IMR-90 (cell line): ENCODE results near the gene CCDC61. TPM values are rescaled to one million over a fixed set of nuclear protein-coding genes. Genes with fewer than 3 reads are reported as not detected.

Source experiments
- ATAC-seq: fragments of 200-7000 bp; cut with Tn5 transposase; 2 replicates; pipeline ENCODE4 v1.9.1; 2020; ENCODE audit warnings: low read depth, mild to moderate bottlenecking, moderate library complexity
- BruUV-seq: library from RNA; stranded (reverse); fragments of 400-500 nt; replicated peaks from 2 replicates; lab custom pipeline; 2021; lab: Mats Ljungman, UMichigan
- CTCF ChIA-PET: fragments of 300-600 bp; formaldehyde crosslinking; extraction: SDS; loops from one replicate; lab custom pipeline; 2021; ENCODE audit warnings: antibody characterized with exemption; lab: Yijun Ruan, JAX
- POLR2A ChIA-PET: fragments of 300-600 bp; sonication (Branson Sonifier 250); formaldehyde crosslinking; loops from one replicate; lab custom pipeline; 2022; ENCODE audit warnings: antibody characterized with exemption; ENCODE audit not compliant: unreplicated experiment; lab: Charles Lee
- DNase-seq: peaks from one replicate; pipeline ENCODE4 v3.0.0; 2013
- H2AFZ ChIP-seq: replicated peaks from 2 replicates; pipeline ENCODE3; 2013; ENCODE audit warnings: low read length, mild to moderate bottlenecking; ENCODE audit not compliant: poor library complexity
- H2AK5ac ChIP-seq: 2 replicates; pipeline ENCODE4 v1.6.1; 2013; ENCODE audit warnings: low read depth, low read length, inconsistent platforms
- H2AK9ac ChIP-seq: replicated peaks from 2 replicates; pipeline ENCODE3; 2013; ENCODE audit warnings: mild to moderate bottlenecking, low read depth, low read length, moderate library complexity; ENCODE audit not compliant: poor library complexity
- H2BK120ac ChIP-seq: 2 replicates; pipeline ENCODE4 v1.6.1; 2013; ENCODE audit warnings: low read depth, low read length, inconsistent platforms
- H2BK15ac ChIP-seq: 3 replicates; pipeline ENCODE4 v1.6.1; 2013; ENCODE audit warnings: low read depth, low read length, inconsistent platforms
- H2BK20ac ChIP-seq: 2 replicates; pipeline ENCODE4 v1.6.1; 2013; ENCODE audit warnings: low read depth, mild to moderate bottlenecking, inconsistent platforms, low read length, moderate library complexity
- H2BK5ac ChIP-seq: 2 replicates; pipeline ENCODE4 v1.6.1; 2013; ENCODE audit warnings: mild to moderate bottlenecking, low read depth, low read length, inconsistent platforms; ENCODE audit not compliant: poor library complexity, severe bottlenecking
- H3K14ac ChIP-seq: replicated peaks from 2 replicates; pipeline ENCODE4 v1.6.1; 2013; ENCODE audit warnings: low read depth, low read length, inconsistent platforms
- H3K18ac ChIP-seq: 2 replicates; pipeline ENCODE4 v1.6.1; 2013; ENCODE audit warnings: low read depth, low read length, control low read depth
- H3K23ac ChIP-seq: 2 replicates; pipeline ENCODE4 v1.6.1; 2013; ENCODE audit warnings: low read depth, low read length, inconsistent platforms
- H3K27ac ChIP-seq: 2 replicates; pipeline ENCODE4 v1.5.1; 2013; ENCODE audit warnings: mild to moderate bottlenecking, control low read depth, low read length; ENCODE audit not compliant: insufficient read depth
- H3K27me3 ChIP-seq: 2 replicates; pipeline ENCODE4 v1.6.1; 2013; ENCODE audit warnings: low read length; ENCODE audit not compliant: control insufficient read depth, insufficient read depth
- H3K36me3 ChIP-seq: 2 replicates; pipeline ENCODE4 v1.6.1; 2013; ENCODE audit warnings: low read length, mixed read lengths; ENCODE audit not compliant: control insufficient read depth, insufficient read depth
- H3K4ac ChIP-seq: 2 replicates; pipeline ENCODE4 v1.6.1; 2013; ENCODE audit warnings: low read depth, low read length, inconsistent platforms
- H3K4me1 ChIP-seq: 2 replicates; pipeline ENCODE4 v1.6.1; 2013; ENCODE audit warnings: low read length, mixed read lengths; ENCODE audit not compliant: control insufficient read depth, insufficient read depth
- H3K4me2 ChIP-seq: 2 replicates; pipeline ENCODE4 v1.6.1; 2013; ENCODE audit warnings: low read depth, mild to moderate bottlenecking, control low read depth, low read length, moderate library complexity
- H3K4me3 ChIP-seq: 2 replicates; pipeline ENCODE4 v1.5.1; 2013; ENCODE audit warnings: low read depth, mild to moderate bottlenecking, control low read depth, low read length, moderate library complexity; ENCODE audit not compliant: insufficient read depth
- H3K56ac ChIP-seq: 2 replicates; pipeline ENCODE4 v1.6.1; 2013; ENCODE audit warnings: low read length, inconsistent platforms; ENCODE audit not compliant: insufficient read depth; ENCODE audit errors: extremely low read depth
- H3K79me1 ChIP-seq, 2 experiments: 2 replicates each; pipeline ENCODE4 v1.6.1; 2013; ENCODE audit warnings: low read length in 2 of 2, inconsistent platforms in 1 of 2, low read depth in 1 of 2
- H3K9ac ChIP-seq: 2 replicates; pipeline ENCODE4 v1.6.1; 2013; ENCODE audit warnings: low read depth, low read length, control low read depth
- H3K9me1 ChIP-seq: 2 replicates; pipeline ENCODE4 v1.6.1; 2013; ENCODE audit warnings: low read length, inconsistent platforms; ENCODE audit not compliant: insufficient read depth
- H3K9me3 ChIP-seq: 2 replicates; pipeline ENCODE4 v1.6.1; 2013; ENCODE audit warnings: low read length; ENCODE audit not compliant: control insufficient read depth, insufficient read depth
- H4K20me1 ChIP-seq: 2 replicates; pipeline ENCODE4 v1.6.1; 2013; ENCODE audit warnings: low read length, inconsistent platforms; ENCODE audit not compliant: insufficient read depth
- H4K5ac ChIP-seq: 2 replicates; pipeline ENCODE4 v1.6.1; 2013; ENCODE audit warnings: mild to moderate bottlenecking, low read depth, low read length, control low read depth
- H4K8ac ChIP-seq, 2 experiments: 2 replicates each; pipeline ENCODE4 v1.6.1; 2013; ENCODE audit warnings: low read depth in 2 of 2, low read length in 2 of 2, control low read depth in 1 of 2, inconsistent platforms in 1 of 2
- H4K91ac ChIP-seq: 2 replicates; pipeline ENCODE4 v1.6.1; 2013; ENCODE audit warnings: low read depth, low read length, inconsistent platforms; ENCODE audit not compliant: insufficient read depth
- BHLHE40 ChIP-seq: fragments of 150-350 bp; IDR thresholded peaks from 2 replicates; pipeline ENCODE4 v1.6.1; 2016; ENCODE audit warnings: mild to moderate bottlenecking, low read depth, low read length
- CHD1 ChIP-seq: IDR thresholded peaks from 2 replicates; pipeline ENCODE4 v1.6.1; 2012; ENCODE audit warnings: low read depth, low read length, improper control_type of control experiment
- ELK1 ChIP-seq: fragments of 150-350 bp; IDR thresholded peaks from 2 replicates; pipeline ENCODE4 v1.6.1; 2016; ENCODE audit warnings: low read depth, mild to moderate bottlenecking, low read length, moderate library complexity, borderline replicate concordance
- FOS ChIP-seq: fragments of 150-350 bp; IDR thresholded peaks from 2 replicates; pipeline ENCODE4 v1.6.1; 2016; ENCODE audit warnings: low read depth, low read length
- RAD21 ChIP-seq: IDR thresholded peaks from 2 replicates; pipeline ENCODE4 v1.6.1; 2012; ENCODE audit warnings: low read length, improper control_type of control experiment
- SMC3 ChIP-seq: fragments of 150-350 bp; IDR thresholded peaks from 2 replicates; pipeline ENCODE4 v1.6.1; 2016; ENCODE audit warnings: low read depth, mild to moderate bottlenecking, antibody characterized with exemption, low read length, moderate library complexity
- WGBS, 2 experiments: methylation state at CpG; one replicate each; pipeline versions ENCODE4 v1.1.5 to v1.1.7; 2013; ENCODE audit warnings: missing lambda C conversion rate in 2 of 2; ENCODE audit not compliant: insufficient read length in 1 of 2; ENCODE audit errors: extremely low coverage in 2 of 2; 5-methylcytosine and 5-hydroxymethylcytosine counted together
- dilution Hi-C: fragments of 300-500 bp; cut with HindIII; formaldehyde crosslinking; loops from one replicate; pipeline ENCODE4 v1.14.3; 2018; ENCODE audit warnings: low sequenced_read_pairs; ENCODE audit not compliant: unreplicated experiment
- in situ Hi-C: fragments of 300-500 bp; cut with MboI; formaldehyde crosslinking; loops from 3 replicates; pipeline ENCODE4 v1.14.3; 2019; ENCODE audit warnings: low sequenced_read_pairs, inconsistent platforms, mixed read lengths
- intact Hi-C: fragments of 100-400 bp; cut with micrococcal nuclease; formaldehyde crosslinking; loops from 2 replicates; pipeline ENCODE4 v1.10.0; 2022
- polyA plus RNA-seq, 3 experiments: library from polyadenylated mRNA; depleted of rRNA; stranded (reverse); fragments of >200 nt; gene quantifications; 2 replicates each; pipeline ENCODE4 v1.2.3, GENCODE V29; 2012; ENCODE audit warnings: low replicate concordance in 1 of 3
- total RNA-seq: library from RNA; depleted of rRNA; stranded (reverse); fragments of >200 nt; gene quantifications from 2 replicates; pipeline ENCODE4 v1.2.3, GENCODE V29; 2012
- TF ChIP-seq, protein P1 (sequence below): conservative IDR thresholded peaks from 2 replicates; pipeline ENCODE4 v1.5.1; 2012; ENCODE audit warnings: mild to moderate bottlenecking, low read depth, low read length, improper control_type of control experiment
- TF ChIP-seq, protein P2 (sequence below): fragments of 150-350 bp; IDR thresholded peaks from 2 replicates; pipeline ENCODE4 v1.6.1; 2017; ENCODE audit warnings: mild to moderate bottlenecking, antibody characterized with exemption, low read length, low read depth

The CCDC61 gene
- total and polyA plus RNA-seq, 2 of the 4 experiments (the other 2 are of a cell fraction): 3.2 to 9.1 TPM

DNA sequence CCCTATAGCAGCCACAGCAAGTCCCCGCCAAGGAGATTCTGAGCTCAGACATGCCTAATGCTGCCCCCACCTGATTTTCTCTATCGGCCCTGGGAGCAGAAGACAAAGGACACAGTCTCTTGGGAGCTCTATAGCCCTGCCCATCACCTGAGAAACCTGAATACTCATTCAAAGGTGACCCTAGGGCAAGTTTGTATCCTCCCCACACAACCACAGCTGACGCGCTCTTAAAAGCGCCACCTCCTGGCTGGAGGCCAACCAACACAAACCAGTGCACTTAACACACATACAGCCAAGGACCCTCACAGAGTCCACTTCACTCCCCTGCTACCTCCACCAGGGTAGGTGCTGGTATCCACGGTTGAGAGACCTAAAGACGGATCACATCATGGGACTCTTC lies 54.3 kb downstream of the CCDC61 start:
- no peak overlapping the region for H2BK120ac ChIP-seq
- no peaks in the 10 kb centered on the region for H3K79me1 ChIP-seq
- H3K23ac ChIP-seq: no peak overlapping the region
- DNase-seq (no peak), ATAC-seq (no peak)
- no TSS peak for BruUV-seq
- in situ Hi-C loops (no loop called here), dilution Hi-C loops (no loop called here), intact Hi-C loops (no loop called here)
- ChIA-PET POLR2A (no interaction called here), CTCF (no interaction called here)
- no peak overlapping the region for H2BK20ac ChIP-seq
- no peak for TF ChIP-seq ELK1
- no peak for TF ChIP-seq RAD21
- TF ChIP-seq FOS: no peak
- TF ChIP-seq CHD1: no peak
- TF ChIP-seq, protein P1, sequence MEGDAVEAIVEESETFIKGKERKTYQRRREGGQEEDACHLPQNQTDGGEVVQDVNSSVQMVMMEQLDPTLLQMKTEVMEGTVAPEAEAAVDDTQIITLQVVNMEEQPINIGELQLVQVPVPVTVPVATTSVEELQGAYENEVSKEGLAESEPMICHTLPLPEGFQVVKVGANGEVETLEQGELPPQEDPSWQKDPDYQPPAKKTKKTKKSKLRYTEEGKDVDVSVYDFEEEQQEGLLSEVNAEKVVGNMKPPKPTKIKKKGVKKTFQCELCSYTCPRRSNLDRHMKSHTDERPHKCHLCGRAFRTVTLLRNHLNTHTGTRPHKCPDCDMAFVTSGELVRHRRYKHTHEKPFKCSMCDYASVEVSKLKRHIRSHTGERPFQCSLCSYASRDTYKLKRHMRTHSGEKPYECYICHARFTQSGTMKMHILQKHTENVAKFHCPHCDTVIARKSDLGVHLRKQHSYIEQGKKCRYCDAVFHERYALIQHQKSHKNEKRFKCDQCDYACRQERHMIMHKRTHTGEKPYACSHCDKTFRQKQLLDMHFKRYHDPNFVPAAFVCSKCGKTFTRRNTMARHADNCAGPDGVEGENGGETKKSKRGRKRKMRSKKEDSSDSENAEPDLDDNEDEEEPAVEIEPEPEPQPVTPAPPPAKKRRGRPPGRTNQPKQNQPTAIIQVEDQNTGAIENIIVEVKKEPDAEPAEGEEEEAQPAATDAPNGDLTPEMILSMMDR: no peak
- no peak for TF ChIP-seq SMC3
- no peak for TF ChIP-seq BHLHE40
- TF ChIP-seq, protein P2, sequence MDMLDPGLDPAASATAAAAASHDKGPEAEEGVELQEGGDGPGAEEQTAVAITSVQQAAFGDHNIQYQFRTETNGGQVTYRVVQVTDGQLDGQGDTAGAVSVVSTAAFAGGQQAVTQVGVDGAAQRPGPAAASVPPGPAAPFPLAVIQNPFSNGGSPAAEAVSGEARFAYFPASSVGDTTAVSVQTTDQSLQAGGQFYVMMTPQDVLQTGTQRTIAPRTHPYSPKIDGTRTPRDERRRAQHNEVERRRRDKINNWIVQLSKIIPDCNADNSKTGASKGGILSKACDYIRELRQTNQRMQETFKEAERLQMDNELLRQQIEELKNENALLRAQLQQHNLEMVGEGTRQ: no peak
- no peak overlapping the region for H3K4me3 ChIP-seq
- H2AK5ac ChIP-seq: no peak overlapping the region
- H2AFZ ChIP-seq: no peak overlapping the region
- no peak overlapping the region for H4K91ac ChIP-seq
- H3K18ac ChIP-seq: no peak overlapping the region
- no peak overlapping the region for H3K27ac ChIP-seq
- H3K4me2 ChIP-seq: no peak overlapping the region
- H3K9me1 ChIP-seq: no peaks in the 10 kb centered on the region
- H4K8ac ChIP-seq: no peak overlapping the region
- H2BK5ac ChIP-seq: no peak overlapping the region
- H3K36me3 ChIP-seq: no peaks in the 10 kb centered on the region
- no peaks in the 10 kb centered on the region for H4K20me1 ChIP-seq
- H4K5ac ChIP-seq: no peak overlapping the region
- H3K4ac ChIP-seq: no peak overlapping the region
- no peak overlapping the region for H3K9ac ChIP-seq
- no peak overlapping the region for H2BK15ac ChIP-seq
- no peaks in the 10 kb centered on the region for H3K4me1 ChIP-seq
- H2AK9ac ChIP-seq: no peak overlapping the region
- WGBS, 2 experiments: 42% methylated on average over 3 of the region's 7 CpGs; no CpG with 5 or more reads in 1 of the 2 experiments
- no peak overlapping the region for H3K56ac ChIP-seq
- no peak overlapping the region for H3K14ac ChIP-seq
- H3K27me3 ChIP-seq: peaks cover 23% of the 10 kb centered on the region
- no peaks in the 10 kb centered on the region for H3K9me3 ChIP-seq
